C4-2B (cell line): ENCODE measurements around the gene MIOX.

Experiments used
- ZFX ChIP-seq: fragments of 450-650 bp; IDR thresholded peaks from 2 replicates; pipeline ENCODE4 v1.6.1; 2017
- TF ChIP-seq, protein P1 (sequence below): fragments of 450-650 bp; conservative IDR thresholded peaks from 2 replicates; pipeline ENCODE4 v1.5.1; 2017; ENCODE audit warnings: mild to moderate bottlenecking

DNA sequence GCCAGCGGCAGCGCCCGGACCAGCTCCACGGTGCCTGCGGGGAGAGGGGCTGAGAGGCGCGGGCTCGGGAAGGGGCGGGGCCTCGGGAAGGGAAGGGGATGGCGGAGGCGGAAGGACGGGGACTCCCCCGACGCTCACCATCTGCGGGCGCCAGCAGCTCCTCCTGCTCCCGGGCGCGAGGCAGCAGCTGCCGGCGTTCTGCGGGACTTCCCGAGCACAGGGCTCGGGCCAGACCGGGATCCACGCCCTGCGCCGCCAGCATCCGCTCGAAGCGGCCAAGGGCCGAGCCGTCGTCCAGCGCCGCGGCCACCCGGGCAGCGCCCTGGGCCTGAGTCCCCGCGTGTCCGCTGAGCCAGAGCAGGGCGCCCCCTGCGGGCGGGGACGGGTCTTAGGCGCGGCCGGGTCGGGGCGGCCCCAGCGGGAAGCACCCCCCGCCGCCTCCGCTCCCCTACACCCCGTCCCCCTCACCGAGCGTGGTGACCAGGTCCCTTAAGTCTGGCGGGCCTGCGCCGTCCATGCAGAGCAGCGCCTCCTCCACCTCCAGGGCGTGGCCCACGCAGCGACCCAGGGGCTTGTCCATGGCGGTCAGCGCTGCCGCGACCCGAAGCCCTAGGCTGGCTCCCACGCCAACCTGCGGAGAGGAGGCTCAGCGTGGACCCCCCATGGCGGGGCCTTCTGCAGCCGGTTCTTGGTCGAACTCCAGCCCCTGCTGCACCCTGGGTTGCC is 39.6 kb downstream of the MIOX start:
- TF ChIP-seq, protein P1, sequence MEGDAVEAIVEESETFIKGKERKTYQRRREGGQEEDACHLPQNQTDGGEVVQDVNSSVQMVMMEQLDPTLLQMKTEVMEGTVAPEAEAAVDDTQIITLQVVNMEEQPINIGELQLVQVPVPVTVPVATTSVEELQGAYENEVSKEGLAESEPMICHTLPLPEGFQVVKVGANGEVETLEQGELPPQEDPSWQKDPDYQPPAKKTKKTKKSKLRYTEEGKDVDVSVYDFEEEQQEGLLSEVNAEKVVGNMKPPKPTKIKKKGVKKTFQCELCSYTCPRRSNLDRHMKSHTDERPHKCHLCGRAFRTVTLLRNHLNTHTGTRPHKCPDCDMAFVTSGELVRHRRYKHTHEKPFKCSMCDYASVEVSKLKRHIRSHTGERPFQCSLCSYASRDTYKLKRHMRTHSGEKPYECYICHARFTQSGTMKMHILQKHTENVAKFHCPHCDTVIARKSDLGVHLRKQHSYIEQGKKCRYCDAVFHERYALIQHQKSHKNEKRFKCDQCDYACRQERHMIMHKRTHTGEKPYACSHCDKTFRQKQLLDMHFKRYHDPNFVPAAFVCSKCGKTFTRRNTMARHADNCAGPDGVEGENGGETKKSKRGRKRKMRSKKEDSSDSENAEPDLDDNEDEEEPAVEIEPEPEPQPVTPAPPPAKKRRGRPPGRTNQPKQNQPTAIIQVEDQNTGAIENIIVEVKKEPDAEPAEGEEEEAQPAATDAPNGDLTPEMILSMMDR: peak; percentile 84
- TF ChIP-seq ZFX: peak; percentile 72
